AG09319 (cell line): Measurements from ENCODE around the gene FGF19.

Experiments used
- DNase-seq: peaks from one replicate; pipeline ENCODE4 v3.0.0-alpha.2; 2010; ENCODE audit warnings: low read depth; ENCODE audit errors: extremely low read depth
- CTCF ChIP-seq: IDR thresholded peaks from 2 replicates; pipeline ENCODE4 v1.5.1; 2011; ENCODE audit warnings: low read depth, mild to moderate bottlenecking, inconsistent platforms, low read length, moderate library complexity

The FGF19 gene

GRCh38 chr11:69653406-69653960 is 50.3 kb downstream of the FGF19 start:
- no peak for TF ChIP-seq CTCF
- DNase-seq: no peak

- no peak for TF ChIP-seq CTCF
- DNase-seq: no peak
Measured at GRCh38 chr11:69652999-69653398, 50.8 kb downstream of the FGF19 start.

GRCh38 chr11:69651834-69652620 is 51.8 kb downstream of the FGF19 start:
- TF ChIP-seq CTCF: no peak
- no peak for DNase-seq

GRCh38 chr11:69650832-69651344 is 52.9 kb downstream of the FGF19 start:
- no peak for TF ChIP-seq CTCF
- no peak for DNase-seq

- no peak for TF ChIP-seq CTCF
- no peak for DNase-seq
Measured at GRCh38 chr11:69650081-69650831, 53.6 kb downstream of the FGF19 start.

- DNase-seq: no peak
- no peak for TF ChIP-seq CTCF
Measured at GRCh38 chr11:69649576-69649900, 54.3 kb downstream of the FGF19 start.
